Fibroblast of pulmonary artery (primary cell): Measurements from ENCODE around the gene PIEZO1.

Experiments used
- DNase-seq: peaks from one replicate; pipeline ENCODE4 v3.0.0-alpha.2; 2010; ENCODE audit warnings: low read depth
- H3K4me3 ChIP-seq: replicated peaks from 2 replicates; pipeline ENCODE4 v1.5.1; 2011; ENCODE audit warnings: low read depth, mild to moderate bottlenecking, control low read depth, low read length, moderate library complexity
- TF ChIP-seq, protein P1 (sequence below): IDR thresholded peaks from 2 replicates; pipeline ENCODE4 v1.5.1; 2011; ENCODE audit warnings: mild to moderate bottlenecking, control low read depth, low read length, inconsistent platforms; ENCODE audit errors: missing control alignments

PIEZO1 gene

DNA sequence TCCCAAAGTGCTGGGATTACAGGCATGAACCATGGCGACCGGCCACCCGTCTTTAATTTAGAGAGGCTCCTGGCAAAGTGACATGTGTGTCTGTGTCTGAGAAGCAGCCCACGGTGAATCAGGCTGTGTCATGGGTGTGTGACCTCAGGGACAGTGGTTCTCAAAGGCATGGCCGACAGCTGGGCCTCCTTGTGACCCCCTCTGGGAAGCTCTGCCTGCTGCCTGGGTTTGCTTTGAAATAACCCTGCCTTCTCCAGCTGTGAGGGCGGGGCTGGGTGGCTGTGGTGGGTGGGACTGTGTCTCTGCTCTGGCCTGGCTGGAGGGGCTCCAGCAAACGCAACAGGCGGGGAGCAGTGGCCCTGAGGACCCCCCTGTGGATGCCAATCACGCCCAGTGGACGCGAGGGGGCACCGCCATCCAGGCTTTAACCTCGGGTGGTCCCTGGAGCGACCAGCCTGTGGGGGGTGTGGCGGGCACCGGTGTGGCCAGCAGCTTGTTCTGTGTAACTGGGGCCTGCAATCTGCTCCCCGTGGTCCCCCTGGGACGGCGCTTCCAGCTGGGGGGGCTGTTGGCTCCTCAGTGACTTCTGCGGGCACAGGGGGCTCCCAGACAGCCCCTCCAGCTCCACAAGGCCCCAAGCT, 35.5 kb upstream of the PIEZO1 start:
- TF ChIP-seq, protein P1, sequence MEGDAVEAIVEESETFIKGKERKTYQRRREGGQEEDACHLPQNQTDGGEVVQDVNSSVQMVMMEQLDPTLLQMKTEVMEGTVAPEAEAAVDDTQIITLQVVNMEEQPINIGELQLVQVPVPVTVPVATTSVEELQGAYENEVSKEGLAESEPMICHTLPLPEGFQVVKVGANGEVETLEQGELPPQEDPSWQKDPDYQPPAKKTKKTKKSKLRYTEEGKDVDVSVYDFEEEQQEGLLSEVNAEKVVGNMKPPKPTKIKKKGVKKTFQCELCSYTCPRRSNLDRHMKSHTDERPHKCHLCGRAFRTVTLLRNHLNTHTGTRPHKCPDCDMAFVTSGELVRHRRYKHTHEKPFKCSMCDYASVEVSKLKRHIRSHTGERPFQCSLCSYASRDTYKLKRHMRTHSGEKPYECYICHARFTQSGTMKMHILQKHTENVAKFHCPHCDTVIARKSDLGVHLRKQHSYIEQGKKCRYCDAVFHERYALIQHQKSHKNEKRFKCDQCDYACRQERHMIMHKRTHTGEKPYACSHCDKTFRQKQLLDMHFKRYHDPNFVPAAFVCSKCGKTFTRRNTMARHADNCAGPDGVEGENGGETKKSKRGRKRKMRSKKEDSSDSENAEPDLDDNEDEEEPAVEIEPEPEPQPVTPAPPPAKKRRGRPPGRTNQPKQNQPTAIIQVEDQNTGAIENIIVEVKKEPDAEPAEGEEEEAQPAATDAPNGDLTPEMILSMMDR = no peak
- no peak for DNase-seq
- H3K4me3 ChIP-seq = no peak overlapping the region

DNA sequence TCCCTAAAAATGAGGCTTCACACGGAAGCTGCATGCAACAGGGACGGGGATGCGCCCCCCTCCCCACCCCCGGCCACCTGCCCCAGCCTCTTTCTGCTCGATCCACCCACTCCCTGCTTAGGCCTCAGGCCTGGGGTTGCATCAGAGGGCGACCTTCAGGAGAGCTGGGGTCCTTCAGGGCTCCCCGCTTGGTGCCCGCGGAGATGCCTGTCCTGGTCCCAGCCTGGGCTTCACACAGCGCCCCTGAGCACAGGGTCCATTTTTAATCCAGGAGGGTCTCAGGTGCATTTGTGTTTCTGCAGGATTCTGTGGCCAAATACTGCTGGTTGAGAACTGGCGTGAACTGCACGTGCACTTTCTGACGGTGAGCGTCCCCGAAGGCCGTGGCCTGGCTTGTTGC, 34.1 kb upstream of the PIEZO1 start:
- H3K4me3 ChIP-seq = no peak overlapping the region
- DNase-seq = no peak
- TF ChIP-seq, protein P1 = no peak

DNA sequence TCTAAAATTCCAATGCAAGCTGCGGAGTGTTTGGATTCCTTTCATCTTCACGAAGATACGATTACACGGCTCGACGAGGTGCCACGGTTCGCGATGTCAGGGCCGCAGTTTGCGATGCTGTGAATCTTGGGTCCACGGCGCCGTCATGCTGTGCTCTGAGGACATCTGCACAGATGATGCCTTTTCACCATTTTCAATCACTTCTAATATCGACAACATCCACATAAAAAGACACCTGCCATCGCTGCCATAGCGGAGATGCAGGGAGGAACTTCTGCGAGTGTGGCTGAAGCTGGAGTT, 33.5 kb upstream of the PIEZO1 start:
- H3K4me3 ChIP-seq = no peak overlapping the region
- TF ChIP-seq, protein P1 = no peak
- no peak for DNase-seq

DNA sequence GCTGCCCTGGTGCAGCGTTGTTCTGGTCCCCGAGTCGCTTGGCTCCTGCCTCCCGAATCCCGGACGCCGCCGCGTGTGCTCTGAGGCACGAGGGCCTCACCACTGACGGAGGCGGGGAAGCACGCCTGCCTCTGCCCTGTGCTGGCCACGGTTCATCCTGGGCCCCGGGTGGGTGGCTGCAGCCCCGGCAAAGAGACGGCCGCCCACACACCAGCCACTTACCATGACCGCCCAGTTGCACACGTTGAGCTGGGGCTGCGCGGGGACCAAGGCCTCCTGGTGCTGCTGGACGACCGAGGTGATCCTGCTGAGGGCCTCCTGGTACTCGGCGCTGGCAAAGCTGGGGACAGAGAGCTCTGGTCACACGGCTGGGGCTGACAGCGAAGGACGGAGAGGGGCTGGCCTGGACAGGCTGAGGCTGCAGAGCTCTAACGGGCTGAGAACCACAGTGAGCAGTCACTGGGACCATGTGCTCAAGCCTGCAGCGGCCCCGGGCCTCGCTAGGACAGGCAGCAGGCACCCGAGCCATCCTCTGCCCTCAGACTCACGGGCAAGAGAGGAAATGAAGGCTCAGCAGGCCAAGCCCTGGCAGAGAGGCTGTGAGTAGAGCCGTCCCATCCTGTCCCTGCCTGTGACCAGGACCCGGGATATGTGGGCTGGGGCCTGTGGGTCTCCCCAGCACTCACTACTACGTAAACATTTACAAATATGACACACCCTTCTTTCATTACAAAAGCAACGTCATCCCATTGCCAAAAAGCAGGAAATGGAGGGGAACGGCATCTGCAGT, 33.0 kb upstream of the PIEZO1 start:
- DNase-seq = no peak
- no peak overlapping the region for H3K4me3 ChIP-seq
- TF ChIP-seq, protein P1 = no peak

DNA sequence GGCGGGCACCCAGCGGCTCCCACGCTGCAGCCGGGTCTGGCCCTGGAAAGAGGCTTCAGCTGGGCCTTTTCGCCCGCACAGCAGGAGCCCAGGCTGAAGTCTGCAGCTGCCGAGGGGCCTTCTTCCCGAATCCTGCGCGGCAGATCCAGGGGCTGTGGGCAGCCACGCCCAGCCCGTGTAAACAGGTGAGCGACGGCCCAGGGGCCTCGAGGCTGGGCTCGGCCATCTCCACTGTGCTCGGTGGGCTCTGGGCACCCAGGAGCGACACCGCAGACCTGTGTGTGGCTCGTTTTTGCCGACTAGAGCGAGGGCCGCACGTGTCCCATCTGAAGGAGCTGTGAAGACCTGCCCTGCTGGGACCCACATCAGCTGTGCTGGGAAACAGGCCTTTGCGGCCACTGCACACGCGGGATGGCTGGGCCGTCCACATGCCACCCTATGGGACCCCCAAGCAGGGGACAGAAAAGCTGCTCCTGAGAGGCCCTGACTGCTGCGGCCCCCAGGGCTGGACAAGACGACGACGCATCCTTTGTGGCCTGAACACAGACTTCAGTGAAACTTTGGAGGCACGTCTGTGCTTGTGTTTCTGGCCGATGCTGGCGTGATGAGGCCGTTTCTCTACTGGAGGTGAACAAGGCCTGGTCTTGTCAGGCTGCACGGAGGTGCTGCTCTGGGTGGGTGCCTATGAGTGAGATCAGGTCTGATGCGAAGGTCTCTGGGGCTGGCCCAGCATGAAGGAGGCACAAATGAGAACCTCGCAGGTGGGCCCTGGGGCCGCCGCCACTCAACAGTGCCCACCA, 31.9 kb upstream of the PIEZO1 start:
- no peak overlapping the region for H3K4me3 ChIP-seq
- no peak for DNase-seq
- TF ChIP-seq, protein P1 = no peak

DNA sequence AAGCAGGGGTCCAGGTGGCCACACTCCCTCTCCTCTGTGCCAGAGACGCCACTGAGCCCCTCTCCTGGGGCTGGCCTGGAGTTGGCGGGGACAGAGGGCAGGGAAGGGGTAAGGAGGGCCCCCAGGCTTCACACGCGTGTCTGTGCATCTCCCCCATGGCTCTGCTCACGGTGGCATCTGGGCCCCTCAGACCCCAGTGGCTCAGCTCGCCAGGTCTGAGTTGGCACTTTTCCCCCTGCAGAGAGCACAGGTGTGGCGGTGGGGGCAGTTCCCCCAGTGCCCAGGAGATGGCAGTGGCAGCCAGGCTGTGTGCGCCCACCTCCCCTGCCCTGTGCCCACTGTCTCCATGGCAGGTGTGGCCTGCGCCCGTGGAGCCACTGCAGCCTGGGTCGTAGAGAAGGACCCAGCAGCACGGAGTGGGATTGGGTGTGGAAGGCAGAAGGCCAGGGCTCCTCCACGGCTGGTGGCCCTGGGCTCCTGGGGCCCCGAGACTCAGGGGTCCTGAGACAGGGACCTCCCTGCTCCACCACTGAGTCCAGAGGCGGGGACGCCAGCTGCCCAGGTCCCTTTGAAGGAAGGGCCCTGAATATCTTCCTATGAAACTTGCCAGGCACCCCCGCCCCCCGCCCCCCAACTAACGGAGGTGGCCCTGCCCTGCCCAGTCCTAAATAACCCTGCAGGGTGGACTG, 31.0 kb upstream of the PIEZO1 start:
- no peak for DNase-seq
- no peak overlapping the region for H3K4me3 ChIP-seq
- TF ChIP-seq, protein P1 = peak; percentile 52
